ENCODE data around the gene SDCCAG8.

SDCCAG8 gene

GRCh38 chr1:243254927-243255790 lies 682 bp upstream of the SDCCAG8 start, which contains the start of gene CEP170:
Gene CEP170 (minus strand): TSS chr1:243255281. CDS start chr1:243225280, 30,001 bp downstream.
- DNase-seq = peak; percentile 96

GRCh38 chr1:243256590-243256989 lies 749 bp downstream of the SDCCAG8 start:
- no peak for DNase-seq

GRCh38 chr1:243257189-243257588 lies 1.3 kb downstream of the SDCCAG8 start:
- DNase-seq = no peak

GRCh38 chr1:243258731-243259130 lies 2.9 kb downstream of the SDCCAG8 start:
- no peak for DNase-seq

GRCh38 chr1:243260221-243260880 lies 4.5 kb downstream of the SDCCAG8 start:
- no peak for DNase-seq

GRCh38 chr1:243261390-243261789 lies 5.5 kb downstream of the SDCCAG8 start:
- no peak for DNase-seq

- no peak for DNase-seq
Observed at GRCh38 chr1:243264717-243265116, 8.9 kb downstream of the SDCCAG8 start.

- DNase-seq = no peak
Observed at GRCh38 chr1:243266231-243266630, 10.4 kb downstream of the SDCCAG8 start.

GRCh38 chr1:243267471-243267880 lies 11.6 kb downstream of the SDCCAG8 start:
- DNase-seq = no peak

- no peak for DNase-seq
Observed at GRCh38 chr1:243267914-243268653, 12.2 kb downstream of the SDCCAG8 start.

GRCh38 chr1:243268751-243269460 lies 13.1 kb downstream of the SDCCAG8 start:
- no peak for DNase-seq

- DNase-seq = no peak
Observed at GRCh38 chr1:243269461-243269801, 13.6 kb downstream of the SDCCAG8 start.

GRCh38 chr1:243270097-243270864 lies 14.4 kb downstream of the SDCCAG8 start:
- DNase-seq = no peak

- DNase-seq = no peak
Observed at GRCh38 chr1:243271996-243272395, 16.2 kb downstream of the SDCCAG8 start.

GRCh38 chr1:243272401-243272800 lies 16.6 kb downstream of the SDCCAG8 start:
- DNase-seq = no peak

GRCh38 chr1:243273506-243273905 lies 17.7 kb downstream of the SDCCAG8 start:
- DNase-seq = no peak

- no peak for DNase-seq
Observed at GRCh38 chr1:243273945-243274344, 18.1 kb downstream of the SDCCAG8 start.

- no peak for DNase-seq
Observed at GRCh38 chr1:243275316-243275715, 19.5 kb downstream of the SDCCAG8 start.

GRCh38 chr1:243280571-243281129 lies 24.8 kb downstream of the SDCCAG8 start:
- no peak for DNase-seq

GRCh38 chr1:243281672-243282071 lies 25.8 kb downstream of the SDCCAG8 start:
- no peak for DNase-seq

- DNase-seq = no peak
Observed at GRCh38 chr1:243286409-243287122, 30.7 kb downstream of the SDCCAG8 start.

All from DMS 273 treated with DMSO at 0.1 percent for 48 hours (cell line).